HL-60 (cell line): ENCODE measurements around the gene ICA1.

Experiments used
- DNase-seq, 2 experiments: peaks; one replicate each; pipeline ENCODE4 v3.0.0-alpha.2; 2010 to 2020; ENCODE audit warnings: low read depth in 1 of 2, low spot score in 1 of 2
- H3K27ac ChIP-seq: fragments of 250-450 bp; sonication (Bioruptor Pico); replicated peaks from 2 replicates; pipeline ENCODE4 v1.5.1; 2020; ENCODE audit warnings: mild to moderate bottlenecking, moderate library complexity
- H3K27me3 ChIP-seq: fragments of 250-450 bp; sonication (Bioruptor Pico); 2 replicates; pipeline ENCODE4 v1.5.1; 2021; ENCODE audit warnings: mild to moderate bottlenecking, moderate library complexity; ENCODE audit not compliant: insufficient read depth, poor library complexity, severe bottlenecking
- H3K4me3 ChIP-seq: replicated peaks from 2 replicates; pipeline ENCODE4 v1.5.1; 2011; ENCODE audit warnings: mild to moderate bottlenecking, control low read depth, low read length; ENCODE audit not compliant: insufficient read depth
- GABPA ChIP-seq: IDR thresholded peaks from 2 replicates; pipeline ENCODE4 v1.6.1; 2012; ENCODE audit warnings: low read depth
- POLR2AphosphoS5 ChIP-seq: IDR thresholded peaks from 2 replicates; pipeline ENCODE4 v1.6.1; 2012; ENCODE audit warnings: low read depth
- SPI1 ChIP-seq: IDR thresholded peaks from 2 replicates; pipeline ENCODE4 v1.6.1; 2012; ENCODE audit warnings: low read depth, mild to moderate bottlenecking, borderline replicate concordance
- TF ChIP-seq, protein P1 (sequence below): IDR thresholded peaks from one replicate; pipeline ENCODE4 v1.5.1; 2011; ENCODE audit warnings: low read length, control low read depth, inconsistent platforms; ENCODE audit not compliant: insufficient read depth
- TF ChIP-seq, protein P2 (sequence below): IDR thresholded peaks from 2 replicates; pipeline ENCODE4 v1.6.1; 2012; ENCODE audit warnings: low read depth; ENCODE audit not compliant: insufficient replicate concordance

The ICA1 gene

DNA sequence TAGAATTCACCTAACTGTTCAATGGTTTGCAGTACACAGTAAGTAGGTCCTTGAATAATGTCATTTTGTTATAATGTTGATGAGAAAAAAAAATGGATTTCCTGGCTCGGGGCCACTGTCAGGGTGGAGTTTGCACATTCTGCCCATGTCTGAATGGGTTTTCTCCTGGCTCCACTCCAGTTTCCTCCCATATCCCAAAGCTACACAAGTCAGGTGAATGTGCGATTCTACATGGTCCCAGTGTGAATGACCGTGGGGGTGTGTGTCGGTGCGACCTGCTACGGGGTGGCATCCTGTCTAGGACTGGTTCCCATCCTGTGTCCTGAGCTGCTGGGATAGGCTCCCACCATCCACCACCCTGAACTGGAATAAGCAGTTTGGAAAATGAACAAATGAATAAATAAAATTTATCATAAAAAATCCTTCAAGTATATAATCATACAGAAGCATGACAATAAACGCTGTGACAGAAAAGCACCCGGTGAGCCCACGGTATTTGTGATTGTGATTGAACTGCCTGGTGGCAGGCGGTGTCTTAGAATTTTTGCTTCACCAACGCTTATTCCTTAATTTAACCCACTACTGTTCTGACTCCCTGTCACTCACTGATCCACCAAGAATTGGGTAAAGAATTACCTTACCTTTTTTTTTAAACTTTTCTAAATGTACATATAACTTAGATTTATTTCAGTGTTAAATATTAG is 114.1 kb downstream of the ICA1 start:
- Histone ChIP-seq H3K4me3 (no peak overlapping the region), H3K27me3 (no peaks in the 10 kb centered on the region), H3K27ac (no peak overlapping the region)
- TF ChIP-seq, protein P1, sequence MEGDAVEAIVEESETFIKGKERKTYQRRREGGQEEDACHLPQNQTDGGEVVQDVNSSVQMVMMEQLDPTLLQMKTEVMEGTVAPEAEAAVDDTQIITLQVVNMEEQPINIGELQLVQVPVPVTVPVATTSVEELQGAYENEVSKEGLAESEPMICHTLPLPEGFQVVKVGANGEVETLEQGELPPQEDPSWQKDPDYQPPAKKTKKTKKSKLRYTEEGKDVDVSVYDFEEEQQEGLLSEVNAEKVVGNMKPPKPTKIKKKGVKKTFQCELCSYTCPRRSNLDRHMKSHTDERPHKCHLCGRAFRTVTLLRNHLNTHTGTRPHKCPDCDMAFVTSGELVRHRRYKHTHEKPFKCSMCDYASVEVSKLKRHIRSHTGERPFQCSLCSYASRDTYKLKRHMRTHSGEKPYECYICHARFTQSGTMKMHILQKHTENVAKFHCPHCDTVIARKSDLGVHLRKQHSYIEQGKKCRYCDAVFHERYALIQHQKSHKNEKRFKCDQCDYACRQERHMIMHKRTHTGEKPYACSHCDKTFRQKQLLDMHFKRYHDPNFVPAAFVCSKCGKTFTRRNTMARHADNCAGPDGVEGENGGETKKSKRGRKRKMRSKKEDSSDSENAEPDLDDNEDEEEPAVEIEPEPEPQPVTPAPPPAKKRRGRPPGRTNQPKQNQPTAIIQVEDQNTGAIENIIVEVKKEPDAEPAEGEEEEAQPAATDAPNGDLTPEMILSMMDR: no peak
- TF ChIP-seq POLR2AphosphoS5: no peak
- no peak for TF ChIP-seq SPI1
- no peak for TF ChIP-seq GABPA
- TF ChIP-seq, protein P2, sequence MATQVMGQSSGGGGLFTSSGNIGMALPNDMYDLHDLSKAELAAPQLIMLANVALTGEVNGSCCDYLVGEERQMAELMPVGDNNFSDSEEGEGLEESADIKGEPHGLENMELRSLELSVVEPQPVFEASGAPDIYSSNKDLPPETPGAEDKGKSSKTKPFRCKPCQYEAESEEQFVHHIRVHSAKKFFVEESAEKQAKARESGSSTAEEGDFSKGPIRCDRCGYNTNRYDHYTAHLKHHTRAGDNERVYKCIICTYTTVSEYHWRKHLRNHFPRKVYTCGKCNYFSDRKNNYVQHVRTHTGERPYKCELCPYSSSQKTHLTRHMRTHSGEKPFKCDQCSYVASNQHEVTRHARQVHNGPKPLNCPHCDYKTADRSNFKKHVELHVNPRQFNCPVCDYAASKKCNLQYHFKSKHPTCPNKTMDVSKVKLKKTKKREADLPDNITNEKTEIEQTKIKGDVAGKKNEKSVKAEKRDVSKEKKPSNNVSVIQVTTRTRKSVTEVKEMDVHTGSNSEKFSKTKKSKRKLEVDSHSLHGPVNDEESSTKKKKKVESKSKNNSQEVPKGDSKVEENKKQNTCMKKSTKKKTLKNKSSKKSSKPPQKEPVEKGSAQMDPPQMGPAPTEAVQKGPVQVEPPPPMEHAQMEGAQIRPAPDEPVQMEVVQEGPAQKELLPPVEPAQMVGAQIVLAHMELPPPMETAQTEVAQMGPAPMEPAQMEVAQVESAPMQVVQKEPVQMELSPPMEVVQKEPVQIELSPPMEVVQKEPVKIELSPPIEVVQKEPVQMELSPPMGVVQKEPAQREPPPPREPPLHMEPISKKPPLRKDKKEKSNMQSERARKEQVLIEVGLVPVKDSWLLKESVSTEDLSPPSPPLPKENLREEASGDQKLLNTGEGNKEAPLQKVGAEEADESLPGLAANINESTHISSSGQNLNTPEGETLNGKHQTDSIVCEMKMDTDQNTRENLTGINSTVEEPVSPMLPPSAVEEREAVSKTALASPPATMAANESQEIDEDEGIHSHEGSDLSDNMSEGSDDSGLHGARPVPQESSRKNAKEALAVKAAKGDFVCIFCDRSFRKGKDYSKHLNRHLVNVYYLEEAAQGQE: no peak
- no peak for DNase-seq

DNA sequence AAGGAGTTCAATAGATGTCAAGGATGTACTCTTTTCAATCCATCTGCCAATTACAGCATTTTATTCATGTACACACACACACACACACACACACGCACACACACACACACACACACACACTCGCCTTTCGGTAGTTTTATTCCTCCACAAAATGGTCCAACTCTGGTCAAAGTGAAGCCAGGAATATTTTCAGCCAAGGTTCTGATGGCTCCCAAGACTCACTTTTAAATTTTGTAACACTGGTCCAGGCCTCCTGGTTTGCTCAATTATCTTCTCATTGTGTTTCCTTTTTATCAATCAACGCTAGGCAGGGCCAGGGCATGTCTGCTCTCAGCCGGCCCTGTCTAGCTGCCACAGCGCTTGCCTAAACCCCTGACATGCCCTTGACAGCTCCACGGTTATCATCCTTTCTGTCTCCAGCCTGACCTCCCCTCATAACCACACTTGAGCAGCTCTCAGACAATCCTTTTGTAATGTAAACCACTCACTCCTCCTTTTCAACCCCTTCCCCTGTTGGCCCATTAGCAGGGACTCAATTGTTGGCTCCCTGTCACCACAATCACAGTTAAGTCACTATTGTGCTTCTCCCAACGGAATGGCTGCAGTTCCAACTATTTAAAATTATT is 115.1 kb downstream of the ICA1 start:
- TF ChIP-seq, protein P1: no peak
- TF ChIP-seq GABPA: no peak
- no peak for TF ChIP-seq POLR2AphosphoS5
- Histone ChIP-seq H3K27ac (no peak overlapping the region), H3K27me3 (no peaks in the 10 kb centered on the region), H3K4me3 (no peak overlapping the region)
- DNase-seq: no peak

DNA sequence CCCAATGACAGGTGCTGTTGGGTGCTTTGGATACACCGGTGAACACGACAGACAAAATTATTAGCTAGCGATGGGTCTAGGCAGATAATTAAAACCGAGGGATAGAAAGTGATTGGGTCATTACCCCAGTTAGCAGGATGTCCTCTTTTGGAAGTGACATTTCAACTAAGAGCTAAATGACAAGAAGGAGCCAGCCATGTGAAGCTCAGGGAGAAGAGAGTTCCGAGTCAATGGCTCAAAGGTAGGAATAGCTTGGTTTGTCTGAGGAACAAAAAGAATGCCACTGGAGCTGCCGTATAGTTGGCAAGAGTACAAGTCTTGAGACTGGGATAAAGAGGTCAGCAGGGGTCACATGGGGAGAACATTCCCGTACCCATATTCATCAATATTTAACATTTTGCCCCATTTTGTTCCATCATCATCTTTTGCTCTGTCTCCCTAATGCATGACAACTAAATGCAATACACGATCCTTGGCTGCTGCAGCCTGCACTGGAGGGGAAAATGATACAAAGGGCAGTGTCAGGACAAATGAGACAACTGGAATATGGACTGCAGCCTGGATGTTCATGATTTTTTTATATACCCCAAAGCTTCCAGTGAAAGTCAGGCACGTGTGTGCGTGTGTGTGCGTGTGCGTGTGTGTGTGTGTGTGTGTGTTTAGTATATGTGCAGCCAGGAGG is 115.7 kb downstream of the ICA1 start:
- H3K27ac ChIP-seq: no peak overlapping the region
- TF ChIP-seq, protein P2: no peak
- no peak for TF ChIP-seq POLR2AphosphoS5
- no peak for TF ChIP-seq GABPA
- TF ChIP-seq SPI1: no peak
- no peak for DNase-seq
- H3K4me3 ChIP-seq: no peak overlapping the region
- H3K27me3 ChIP-seq: no peaks in the 10 kb centered on the region

DNA sequence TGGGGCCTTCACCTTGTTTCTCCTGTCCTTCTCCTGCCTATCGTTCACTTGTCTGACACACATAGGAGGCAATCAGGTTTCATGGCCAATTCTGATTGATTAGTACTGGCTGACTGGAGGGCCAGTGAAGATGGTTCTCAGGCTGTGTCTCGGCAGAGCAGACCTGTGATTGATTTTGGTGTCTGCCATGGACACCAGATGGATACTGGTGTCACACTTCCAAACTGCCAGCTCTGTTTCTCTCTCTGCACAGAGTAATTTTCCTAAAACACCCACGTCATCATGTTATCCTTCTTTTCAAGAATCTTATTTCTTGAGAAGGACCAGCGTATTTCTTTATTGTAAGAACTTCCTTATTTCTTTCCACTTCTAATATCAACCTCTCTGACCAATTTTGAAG is 117.1 kb downstream of the ICA1 start:
- no peaks in the 10 kb centered on the region for H3K27me3 ChIP-seq
- TF ChIP-seq POLR2AphosphoS5: no peak
- TF ChIP-seq, protein P1: no peak
- no peak for TF ChIP-seq SPI1
- no peak for TF ChIP-seq GABPA
- TF ChIP-seq, protein P2: no peak
- DNase-seq: no peak
- H3K4me3 ChIP-seq: no peak overlapping the region
- H3K27ac ChIP-seq: no peak overlapping the region
